ENCODE results near the gene PTPRE.

GRCh38 chr10:128110339-128110738 lies 203.4 kb downstream of the PTPRE start:
- TF ChIP-seq CTCF (IDR thresholded peaks at IDR 0.05; ENCODE audit: low read depth, low read length, poor library complexity, severe bottlenecking) (no peak), EZH2phosphoT487 (IDR thresholded peaks at IDR 0.05; ENCODE audit: borderline replicate concordance, low read length) (no peak)
